GM21825 (cell line): Measurements from ENCODE around the gene CDH13.

Experiments used
- ATAC-seq: cut with Tn5 transposase; IDR thresholded peaks from one replicate; pipeline ENCODE4 v1.9.1; 2021; ENCODE audit warnings: mild to moderate bottlenecking, moderate library complexity; ENCODE audit not compliant: unreplicated experiment

The CDH13 gene

DNA sequence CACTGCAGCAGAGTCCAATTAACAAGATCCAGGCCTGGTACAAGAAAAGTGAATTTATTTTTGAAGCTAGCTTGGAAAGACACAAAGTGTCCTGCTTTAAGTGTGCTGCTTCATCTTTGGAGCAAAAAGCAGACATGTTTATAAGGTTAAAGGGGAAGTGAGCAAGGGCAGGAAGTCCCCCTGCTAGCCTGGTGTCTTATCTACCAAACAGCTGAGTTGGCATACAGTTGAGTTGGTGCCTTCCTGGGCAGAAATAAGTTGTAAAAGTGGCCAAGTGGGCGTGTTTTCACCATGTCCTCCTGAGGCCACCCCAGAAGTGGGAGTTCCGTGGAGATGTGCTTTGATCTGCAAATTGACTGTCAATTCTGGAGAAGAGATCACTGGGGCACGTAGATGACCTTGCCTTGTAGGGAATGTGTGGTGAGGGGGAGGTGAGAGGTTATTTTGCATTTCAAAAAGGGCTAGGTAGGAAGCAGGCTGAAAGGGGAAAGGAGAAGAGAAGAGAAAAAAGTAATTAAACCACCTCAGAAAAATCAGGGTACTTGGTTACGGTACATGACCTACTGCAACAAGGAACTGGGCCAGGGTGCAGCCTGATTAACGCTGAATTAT lies 1142.7 kb downstream of the CDH13 start:
- ATAC-seq, result no peak

DNA sequence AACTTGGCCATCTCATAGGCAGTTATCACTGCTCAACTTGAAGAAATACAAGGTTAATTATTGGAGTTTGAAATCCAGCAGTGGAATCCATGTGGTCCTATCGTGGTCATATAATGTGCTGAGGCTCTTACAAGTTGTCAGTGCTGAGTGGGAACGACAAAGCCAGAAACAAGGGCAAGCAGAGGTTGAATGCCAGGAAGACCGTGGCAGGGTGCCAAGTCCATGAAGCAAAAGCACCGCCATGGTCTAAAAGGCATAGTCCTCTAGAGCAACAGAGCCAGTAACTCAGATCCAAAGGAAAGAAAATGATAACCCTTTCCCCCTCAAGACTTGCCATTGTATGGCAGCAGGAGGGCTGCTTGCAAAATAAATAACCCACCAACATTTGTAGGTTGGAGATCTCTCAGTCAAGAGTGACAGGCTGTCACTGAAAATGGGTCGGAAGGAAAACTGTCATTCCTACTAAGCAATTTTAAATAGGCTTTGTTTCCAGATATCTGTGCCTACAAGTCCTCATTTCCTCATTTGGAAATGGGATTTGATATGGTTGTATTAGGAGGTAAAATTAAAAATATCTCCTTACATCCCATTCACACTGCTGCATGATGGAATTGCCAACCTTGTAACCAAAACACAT lies 1144.7 kb downstream of the CDH13 start:
- ATAC-seq, result no peak

DNA sequence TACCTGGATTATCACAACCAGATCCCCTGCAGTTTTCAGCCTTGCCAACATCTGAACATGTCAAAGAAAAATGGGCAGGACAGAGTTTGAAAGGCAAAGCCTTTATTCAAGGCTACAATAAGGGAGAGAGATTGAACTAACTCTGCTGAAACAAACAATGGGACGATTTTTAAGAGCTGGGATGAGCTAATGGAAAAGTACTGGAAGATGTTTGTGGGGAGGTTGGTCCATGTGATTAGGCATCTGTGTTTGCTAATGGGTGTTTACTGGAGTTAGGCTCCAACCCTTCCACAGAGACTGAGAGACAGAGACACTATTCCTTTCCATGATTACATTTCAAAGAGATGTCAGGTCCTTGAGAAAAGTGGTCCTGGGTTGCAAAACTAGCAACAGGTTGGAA lies 1146.0 kb downstream of the CDH13 start:
- ATAC-seq, result no peak

DNA sequence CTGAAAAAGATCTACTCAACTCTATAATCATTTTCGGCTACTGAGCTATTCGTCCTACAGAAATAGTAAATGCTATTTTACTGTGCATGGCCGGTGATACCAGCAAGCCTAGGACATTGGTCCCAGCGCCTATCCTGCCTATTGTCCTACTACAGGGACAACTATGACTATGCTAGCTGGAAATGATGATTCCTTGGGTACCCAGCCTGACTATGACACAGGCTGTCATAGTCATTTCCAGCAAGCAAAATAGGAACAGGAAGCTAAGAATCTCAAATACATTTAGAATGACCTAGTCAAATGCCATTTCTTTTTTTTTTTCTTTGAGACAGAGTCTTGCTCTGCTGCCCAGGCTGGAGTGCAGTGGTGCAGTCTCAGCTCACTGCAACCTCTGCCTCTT lies 1147.3 kb downstream of the CDH13 start:
- no peak for ATAC-seq

DNA sequence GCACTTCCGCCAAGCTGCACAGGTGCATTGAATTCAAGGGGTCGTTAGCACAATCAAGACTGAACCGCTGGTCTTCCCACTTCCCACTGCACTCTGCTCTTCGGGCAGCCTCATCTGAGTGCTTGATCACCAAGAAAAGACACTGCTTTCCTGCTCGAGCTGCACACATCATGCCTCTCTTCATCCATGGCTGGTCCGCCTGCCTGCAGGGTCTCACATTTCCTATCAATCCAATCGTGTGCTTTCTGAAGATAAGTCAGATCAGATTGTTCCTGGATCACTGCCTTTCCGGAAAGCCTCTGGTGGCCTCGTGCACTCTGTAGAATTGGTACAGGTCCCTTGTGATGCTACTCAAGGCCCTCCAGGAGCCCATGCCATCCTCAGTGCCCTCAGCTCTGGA lies 1150.2 kb downstream of the CDH13 start:
- ATAC-seq, result no peak

DNA sequence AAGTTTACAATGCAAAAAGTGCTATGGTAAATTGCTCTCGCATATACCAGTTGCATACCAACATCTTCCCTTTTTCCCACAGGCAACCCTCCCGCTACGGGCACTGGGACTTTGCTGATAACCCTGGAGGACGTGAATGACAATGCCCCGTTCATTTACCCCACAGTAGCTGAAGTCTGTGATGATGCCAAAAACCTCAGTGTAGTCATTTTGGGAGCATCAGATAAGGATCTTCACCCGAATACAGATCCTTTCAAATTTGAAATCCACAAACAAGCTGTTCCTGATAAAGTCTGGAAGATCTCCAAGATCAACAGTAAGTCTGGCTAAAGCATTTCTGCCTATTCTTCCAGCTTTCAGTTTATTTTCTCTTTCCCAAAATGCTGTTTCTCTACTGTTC lies 1153.1 kb downstream of the CDH13 start:
- ATAC-seq, result no peak

DNA sequence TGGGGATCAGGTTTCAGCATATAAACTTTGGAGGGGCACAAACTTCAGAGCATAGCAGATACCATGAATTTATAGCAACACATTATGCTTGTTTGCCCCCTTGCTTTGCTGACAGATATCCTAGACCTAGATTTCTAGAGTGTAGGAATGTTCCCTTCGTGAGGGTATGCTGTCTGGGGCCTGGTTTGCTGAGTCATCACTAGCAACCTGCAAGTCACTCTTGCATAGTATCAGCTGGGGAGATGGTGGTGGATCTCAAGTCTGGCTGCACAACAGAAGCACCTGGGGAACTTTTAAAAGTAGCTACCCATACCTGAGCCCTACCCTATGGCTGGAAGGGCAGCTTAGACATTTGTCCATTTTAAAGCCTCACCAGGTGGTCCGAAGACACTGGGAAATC lies 1158.7 kb downstream of the CDH13 start:
- ATAC-seq, result no peak

DNA sequence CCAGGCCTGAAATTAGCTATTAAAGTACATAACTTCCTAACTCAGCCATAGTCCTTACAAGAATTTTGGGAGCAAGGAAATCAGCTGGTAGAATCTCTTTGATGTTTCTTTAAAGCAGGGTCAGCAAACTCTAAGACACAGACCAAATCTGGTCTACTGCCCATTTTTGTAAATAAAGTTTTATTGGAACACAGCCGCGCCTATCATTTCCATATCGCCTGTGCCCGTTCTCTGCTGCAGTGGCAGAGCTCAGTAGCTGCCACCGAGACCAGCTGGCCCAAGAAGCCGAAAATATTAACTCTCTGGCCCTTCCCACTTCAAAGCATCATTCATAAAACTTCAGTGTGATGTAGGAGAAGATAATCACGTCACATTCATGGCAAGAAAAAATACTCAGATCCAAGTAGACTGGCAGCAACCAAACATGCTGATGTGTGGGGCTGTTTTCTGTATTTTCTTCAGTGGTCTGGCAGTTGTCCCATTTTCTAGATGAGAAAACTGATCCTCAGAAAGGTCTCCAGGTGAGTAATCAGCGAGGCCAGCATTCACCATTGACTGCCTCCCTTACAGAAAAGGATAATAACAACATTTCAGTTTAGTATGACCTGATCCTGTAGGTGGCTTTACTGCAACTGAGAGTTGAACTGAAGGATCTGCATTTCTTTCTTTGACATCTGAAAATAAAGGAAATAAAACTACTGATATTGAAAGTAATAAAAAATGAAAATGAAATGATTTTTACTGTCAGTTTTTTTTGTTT lies 1163.1 kb downstream of the CDH13 start:
- ATAC-seq, result no peak

DNA sequence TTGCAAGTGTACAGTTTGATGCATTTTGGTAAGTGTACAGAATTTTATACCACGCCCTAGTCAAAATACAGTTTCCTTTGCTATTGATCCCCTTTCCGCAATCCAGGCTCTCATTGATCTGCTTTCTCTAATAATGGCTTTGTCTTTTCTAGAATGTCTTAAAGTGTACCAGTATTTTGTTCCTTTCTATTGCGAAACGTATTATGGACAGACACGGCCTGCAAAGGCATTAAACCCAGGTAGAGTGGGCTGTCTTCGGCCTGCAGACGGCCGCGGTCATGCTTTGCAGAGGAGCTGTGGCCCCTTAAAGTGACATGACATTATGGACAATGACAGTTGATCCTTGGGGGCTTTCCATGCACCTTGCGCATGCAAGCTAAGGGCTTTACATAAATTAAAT lies 1165.1 kb downstream of the CDH13 start:
- ATAC-seq, result no peak

DNA sequence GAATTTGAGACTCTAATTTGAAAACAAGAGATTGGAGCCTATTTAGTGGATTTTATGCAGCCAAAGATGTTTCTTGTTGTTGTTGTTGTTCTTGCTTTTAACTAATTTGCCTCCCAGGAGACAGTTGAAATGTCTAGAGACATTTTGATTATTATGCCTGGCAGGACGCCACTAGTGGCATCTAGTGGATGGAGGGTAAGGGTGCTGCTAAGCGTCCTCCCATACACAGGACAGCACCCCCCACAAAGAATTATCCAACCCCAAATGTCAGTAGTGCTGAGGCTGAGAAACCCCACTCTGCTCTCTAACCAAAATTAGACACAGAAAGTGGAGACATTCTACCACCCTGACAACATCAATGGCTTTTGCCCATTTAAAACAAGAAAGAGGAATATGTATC lies 1165.6 kb downstream of the CDH13 start:
- ATAC-seq, result no peak

DNA sequence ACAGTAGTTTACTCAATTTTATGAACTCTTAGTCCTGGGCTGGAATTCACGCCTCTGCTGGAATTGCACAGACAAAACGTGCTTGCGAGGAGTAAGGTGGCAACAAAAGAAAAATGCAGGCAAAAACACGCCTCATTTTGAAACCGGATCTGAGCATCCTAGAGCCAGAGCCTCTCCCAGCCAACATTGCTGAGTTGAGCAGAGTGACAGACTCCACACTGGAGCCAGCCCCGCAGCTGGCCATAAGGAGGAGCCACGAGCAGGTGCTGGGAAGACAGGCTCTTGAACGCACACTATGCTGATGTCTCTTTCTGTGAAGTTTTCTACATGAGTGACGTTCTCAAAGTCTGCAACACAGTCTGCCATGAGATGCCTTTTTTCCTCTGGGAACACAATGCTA lies 1166.4 kb downstream of the CDH13 start:
- ATAC-seq, result no peak

DNA sequence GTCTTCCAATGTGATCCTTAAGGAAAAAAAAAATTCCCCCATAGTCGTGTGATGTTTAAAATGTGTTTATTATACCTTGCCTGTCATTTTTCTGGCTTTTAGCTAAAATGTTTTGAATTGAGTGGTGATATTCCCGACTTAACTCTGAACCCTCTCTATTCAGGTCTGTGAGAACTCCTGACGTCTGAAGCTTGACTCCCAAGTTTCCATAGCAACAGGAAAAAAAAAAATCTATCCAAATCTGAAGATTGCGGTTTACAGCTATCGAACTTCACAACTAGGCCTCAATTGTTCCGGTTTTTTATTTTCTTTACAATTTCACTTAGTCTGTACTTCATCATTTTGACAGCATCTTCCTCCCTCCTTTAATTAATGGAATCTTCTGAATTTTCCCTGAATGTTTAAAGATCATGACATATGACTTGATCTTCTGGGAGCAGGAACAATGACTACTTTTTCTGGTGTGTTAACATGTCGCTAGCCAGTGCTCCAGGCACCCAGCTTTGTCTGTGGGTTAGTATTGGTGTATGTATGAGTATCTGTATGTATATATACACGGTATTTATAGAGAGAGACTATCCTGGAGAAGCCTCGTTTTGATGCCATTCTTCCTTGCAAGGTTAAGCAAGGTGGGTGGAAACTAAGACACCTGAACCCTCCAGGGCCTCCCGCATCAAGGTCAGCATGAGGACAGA lies 1168.2 kb downstream of the CDH13 start:
- no peak for ATAC-seq

DNA sequence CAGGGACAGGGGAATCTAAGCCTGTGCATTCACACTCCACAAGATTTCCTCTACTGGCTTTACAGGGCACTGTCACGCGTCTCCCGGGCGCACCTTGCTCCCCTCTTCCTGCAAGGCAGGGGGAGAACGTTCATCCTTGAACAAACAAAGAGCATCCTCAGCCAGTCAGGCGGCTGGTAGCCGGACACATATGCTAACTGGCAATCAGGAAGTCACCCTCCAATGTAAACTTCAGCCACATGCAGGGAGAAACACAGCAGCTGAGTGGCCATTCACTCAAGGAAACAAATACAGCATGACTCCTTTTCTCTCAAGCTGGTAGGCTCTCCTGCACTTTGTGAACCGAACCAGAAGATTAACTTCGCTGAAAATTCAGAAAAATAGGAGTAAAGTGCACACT lies 1170.2 kb downstream of the CDH13 start:
- no peak for ATAC-seq

DNA sequence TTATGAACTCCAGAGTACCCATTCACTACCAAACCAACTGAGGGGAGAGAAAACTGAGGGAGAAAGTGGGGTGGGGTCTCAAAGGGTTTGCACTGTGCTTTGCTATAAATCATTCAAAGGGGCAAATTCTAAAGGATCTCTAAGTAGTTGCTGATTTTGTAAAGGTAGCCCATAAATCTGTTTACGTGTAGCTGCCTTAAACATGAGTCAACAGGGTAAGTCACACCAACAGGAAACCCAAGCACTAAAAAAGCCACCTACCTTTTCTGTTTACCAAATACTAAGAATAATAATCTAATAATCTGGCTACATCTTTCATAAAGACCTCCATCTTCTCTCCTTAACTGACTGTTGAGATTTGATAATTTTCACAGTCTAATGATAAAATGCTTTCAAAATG lies 1172.6 kb downstream of the CDH13 start:
- no peak for ATAC-seq

DNA sequence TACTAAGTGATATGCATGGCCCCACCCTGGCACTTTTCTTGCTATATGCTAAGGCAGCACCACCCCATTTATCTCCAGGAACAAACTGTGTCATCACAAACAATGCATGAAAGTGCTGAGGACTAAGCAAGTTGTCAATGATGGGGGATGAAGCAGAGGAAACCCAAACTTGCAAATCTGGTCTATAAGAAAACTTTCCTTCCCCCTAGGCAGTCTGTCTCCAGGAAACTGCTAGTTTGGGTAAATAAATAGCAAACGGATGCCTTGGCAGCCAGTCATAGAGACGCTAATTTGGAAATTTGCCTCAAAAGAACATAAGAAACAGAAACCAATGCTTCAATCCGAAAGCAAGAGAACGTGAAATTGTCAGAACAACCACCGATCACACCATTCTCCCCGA lies 1175.4 kb downstream of the CDH13 start:
- no peak for ATAC-seq

DNA sequence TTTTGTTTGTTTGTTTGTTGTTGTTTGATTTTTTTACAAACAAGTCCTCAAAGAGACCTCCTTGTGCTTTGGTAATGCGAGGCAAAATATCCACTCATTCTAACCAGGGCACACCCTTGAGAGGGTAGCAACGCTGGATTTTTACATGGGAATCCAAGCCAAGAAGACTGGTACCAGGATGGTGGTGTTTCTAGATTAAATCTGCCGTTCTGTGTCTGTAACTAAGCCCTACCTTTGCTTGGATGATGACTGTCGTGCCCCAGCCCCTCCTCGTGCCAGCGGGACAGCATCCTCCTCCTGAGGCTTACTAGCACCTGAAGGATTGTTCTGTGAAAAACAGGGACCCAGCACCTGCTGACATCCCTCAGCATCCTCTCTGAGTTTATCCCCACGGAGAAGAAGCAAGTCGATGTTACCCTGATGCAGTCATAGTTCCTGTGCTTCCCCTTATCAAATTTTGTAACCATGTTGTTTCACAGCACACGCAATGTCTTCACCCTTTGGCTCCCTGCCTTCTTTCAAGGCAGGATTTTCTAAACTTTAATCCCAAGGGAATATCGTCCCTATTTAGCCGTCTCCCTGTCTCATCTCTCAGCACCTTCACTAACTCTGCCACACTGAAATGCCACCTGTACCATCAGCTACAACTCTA lies 1175.9 kb downstream of the CDH13 start:
- ATAC-seq, result no peak

DNA sequence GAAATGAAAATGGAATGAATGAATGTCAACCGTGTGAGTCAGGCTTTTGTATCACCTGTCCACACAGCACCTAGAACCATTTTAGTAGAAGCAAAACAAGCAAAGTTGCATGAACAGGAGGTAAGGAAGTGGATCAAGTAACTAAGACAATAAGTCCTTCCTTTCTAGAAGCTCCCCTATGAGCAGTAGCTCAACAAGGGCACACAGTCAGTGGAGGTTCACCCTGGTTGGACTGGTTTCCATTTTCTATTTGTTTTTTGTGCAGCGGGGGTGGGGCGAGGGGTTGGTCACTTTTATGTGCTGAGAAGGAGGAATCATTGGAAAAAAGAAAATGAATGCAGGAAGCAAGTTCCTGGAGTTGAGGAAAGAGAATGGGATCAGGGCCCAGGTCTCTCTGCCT lies 1177.0 kb downstream of the CDH13 start:
- no peak for ATAC-seq

DNA sequence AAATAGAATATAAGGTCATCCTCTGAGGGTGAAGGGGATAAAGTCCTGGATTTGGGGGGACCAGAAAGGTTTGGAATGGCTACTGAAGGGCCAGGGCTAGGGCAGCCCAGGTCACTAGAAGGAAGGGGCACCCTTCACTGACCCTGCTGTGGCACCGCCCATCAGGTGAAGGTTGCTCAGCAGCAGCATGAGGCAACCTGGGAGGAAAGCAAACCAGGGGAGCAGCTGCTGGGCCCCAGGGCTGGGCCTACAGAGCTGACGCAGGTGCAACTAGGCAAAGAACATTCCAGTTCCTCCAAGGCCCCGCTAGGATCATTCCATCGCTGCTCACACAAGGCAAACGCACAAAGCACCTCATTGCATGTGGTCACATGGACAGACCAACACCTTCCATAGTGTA lies 1177.6 kb downstream of the CDH13 start:
- ATAC-seq, result no peak

DNA sequence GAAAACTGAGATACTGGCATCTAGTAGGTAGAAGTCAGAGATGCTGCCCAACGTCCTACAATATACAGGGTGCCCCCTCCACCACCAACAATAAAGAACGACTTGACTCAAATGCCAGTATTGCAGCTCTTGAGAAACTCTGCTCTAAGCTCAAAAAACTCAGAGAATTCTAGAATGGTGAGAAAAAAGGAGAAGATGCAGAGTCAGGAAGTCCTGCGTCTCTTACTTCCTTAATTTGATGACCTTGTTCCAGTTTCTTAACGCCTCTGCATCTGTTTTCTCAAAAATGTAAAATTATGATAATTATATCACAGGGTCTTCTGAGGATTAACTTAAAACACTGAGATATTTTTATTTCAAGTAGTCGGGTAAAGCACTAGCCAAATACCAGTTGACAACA lies 1179.3 kb downstream of the CDH13 start:
- no peak for ATAC-seq

DNA sequence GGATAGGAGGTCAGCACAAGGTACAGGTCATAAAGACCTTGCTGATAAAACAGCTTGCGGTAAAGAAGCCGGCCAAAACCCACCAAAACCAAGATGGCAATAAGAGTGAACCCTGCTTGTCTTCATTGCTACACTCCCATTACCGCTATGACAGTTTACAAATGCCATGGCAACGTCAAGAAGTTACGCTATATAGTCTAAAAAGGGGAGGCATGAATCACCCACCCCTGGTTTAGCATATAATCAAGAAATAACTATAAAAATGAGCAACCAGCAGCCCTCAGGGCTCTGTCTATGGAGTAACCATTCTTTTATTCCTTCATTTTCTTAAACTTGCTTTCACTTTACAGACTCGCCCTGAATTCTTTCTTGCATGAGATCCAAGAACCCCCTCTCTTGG lies 1180.0 kb downstream of the CDH13 start:
- ATAC-seq, result no peak

DNA sequence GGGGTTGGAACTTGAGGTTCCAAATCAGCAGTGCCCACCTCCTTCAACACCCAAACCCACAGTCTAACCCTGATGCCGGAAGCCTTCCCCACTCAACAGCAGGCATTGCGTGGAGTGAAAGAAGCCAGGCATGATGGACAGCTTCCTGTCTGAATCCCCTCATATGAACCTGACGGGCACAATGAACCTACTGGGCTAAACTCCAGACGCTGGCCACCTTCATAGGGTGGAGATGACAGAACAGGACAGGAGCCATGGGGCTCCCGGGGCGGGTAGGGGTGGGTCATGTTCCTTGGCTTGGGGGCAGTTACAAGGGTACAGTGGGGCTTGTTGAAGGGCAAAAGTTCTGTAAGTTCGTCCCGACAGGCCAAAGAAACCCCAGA lies 1180.5 kb downstream of the CDH13 start:
- no peak for ATAC-seq
